HT-29 (cell line): ENCODE data around the gene SELENOM. TPM values are rescaled to one million over a fixed set of nuclear protein-coding genes. Genes with fewer than 3 reads are reported as not detected.
"Not testable (repeated sequence)": the region's sequence is repeated elsewhere in the genome, so short reads cannot be mapped to it uniquely, and the experiment has no call there.

Experiments
- DNase-seq: peaks from one replicate; pipeline ENCODE4 v3.0.0-alpha.2; 2015; ENCODE audit warnings: low spot score
- total RNA-seq: library from RNA; depleted of rRNA; stranded (reverse); fragments of >200 nt; shearing (Covaris generic); gene quantifications from 2 replicates; pipeline ENCODE4 v1.2.3, GENCODE V29; 2014

Gene SELENOM
- total RNA-seq, 1 experiment from 2014 or later, result 0.64 TPM

GRCh38 chr22:31106001-31106571, 1.3 kb downstream of the SELENOM start:
- DNase-seq, result peak; percentile 5

- no peak for DNase-seq
These were observed 2.0 kb downstream of the SELENOM start for GRCh38 chr22:31105282-31105929.

- no peak for DNase-seq
These were observed 2.5 kb downstream of the SELENOM start for GRCh38 chr22:31104869-31105268.

- no peak for DNase-seq
These were observed 3.3 kb downstream of the SELENOM start for GRCh38 chr22:31103899-31104694.

- DNase-seq, result no peak
These were observed 4.3 kb downstream of the SELENOM start for GRCh38 chr22:31103111-31103510.

GRCh38 chr22:31102441-31103081, 4.8 kb downstream of the SELENOM start:
- peak; percentile 9 for DNase-seq

GRCh38 chr22:31100762-31101525, 6.4 kb downstream of the SELENOM start:
- no peak for DNase-seq

- no peak for DNase-seq
These were observed 7.3 kb downstream of the SELENOM start for GRCh38 chr22:31099841-31100761.

- no peak for DNase-seq
These were observed 8.0 kb downstream of the SELENOM start for GRCh38 chr22:31099386-31099785.

GRCh38 chr22:31098632-31099110, 8.7 kb downstream of the SELENOM start:
- DNase-seq, result no peak

GRCh38 chr22:31097941-31098631, 9.3 kb downstream of the SELENOM start:
- no peak for DNase-seq

- not testable (repeated sequence) for DNase-seq
These were observed 9.8 kb downstream of the SELENOM start for GRCh38 chr22:31097539-31097938.

- no peak for DNase-seq
These were observed 10.6 kb downstream of the SELENOM start for GRCh38 chr22:31096657-31097279.

GRCh38 chr22:31095637-31096249, 11.6 kb downstream of the SELENOM start:
- DNase-seq, result no peak

- DNase-seq, result no peak
These were observed 12.6 kb downstream of the SELENOM start for GRCh38 chr22:31094741-31095140.

GRCh38 chr22:31094021-31094551, 13.3 kb downstream of the SELENOM start:
- no peak for DNase-seq

- DNase-seq, result no peak
These were observed 14.1 kb downstream of the SELENOM start for GRCh38 chr22:31093086-31093850.

GRCh38 chr22:31092161-31092560, 15.2 kb downstream of the SELENOM start:
- DNase-seq, result no peak
